Measurements from ENCODE around the gene CLUH.

- TF ChIP-seq POLR2A (IDR thresholded peaks at IDR 0.05), result no peak
- TF ChIP-seq CTCF (IDR thresholded peaks at IDR 0.05), result no peak
- TF ChIP-seq EP300 (IDR thresholded peaks at IDR 0.05), result no peak
Measured at GRCh38 chr17:2713881-2714280, 2.3 kb upstream of the CLUH start.
